Measurements from ENCODE around the gene RNF138.
"Not testable (repeated sequence)": the region's sequence is repeated elsewhere in the genome, so short reads cannot be mapped to it uniquely, and the experiment has no call there.

The RNF138 gene

GRCh38 chr18:32148185-32148870 is 56.7 kb downstream of the RNF138 start:
- 83% methylated on average over 1 of the region's 2 CpGs for WGBS
- H3K4me1 ChIP-seq (ENCODE audit: insufficient read depth, low read length), result no peaks in the 10 kb centered on the region
- H3K4me3 ChIP-seq (ENCODE audit: low read length), result no peak overlapping the region
- no peaks in the 10 kb centered on the region for H3K36me3 ChIP-seq (ENCODE audit: insufficient read depth, low read length)
- H3K27me3 ChIP-seq (ENCODE audit: insufficient read depth, low read length), result no peaks in the 10 kb centered on the region
- H3K9ac ChIP-seq (ENCODE audit: low read depth, low read length), result no peak overlapping the region
- H3K27ac ChIP-seq (ENCODE audit: low read depth, low read length), result no peak overlapping the region
- H3K9me3 ChIP-seq (ENCODE audit: insufficient read depth, low read depth, low read length), result 0 out of 2 replicates have a peak, but pooled peaks cover 2% of the 10 kb centered on the region

DNA sequence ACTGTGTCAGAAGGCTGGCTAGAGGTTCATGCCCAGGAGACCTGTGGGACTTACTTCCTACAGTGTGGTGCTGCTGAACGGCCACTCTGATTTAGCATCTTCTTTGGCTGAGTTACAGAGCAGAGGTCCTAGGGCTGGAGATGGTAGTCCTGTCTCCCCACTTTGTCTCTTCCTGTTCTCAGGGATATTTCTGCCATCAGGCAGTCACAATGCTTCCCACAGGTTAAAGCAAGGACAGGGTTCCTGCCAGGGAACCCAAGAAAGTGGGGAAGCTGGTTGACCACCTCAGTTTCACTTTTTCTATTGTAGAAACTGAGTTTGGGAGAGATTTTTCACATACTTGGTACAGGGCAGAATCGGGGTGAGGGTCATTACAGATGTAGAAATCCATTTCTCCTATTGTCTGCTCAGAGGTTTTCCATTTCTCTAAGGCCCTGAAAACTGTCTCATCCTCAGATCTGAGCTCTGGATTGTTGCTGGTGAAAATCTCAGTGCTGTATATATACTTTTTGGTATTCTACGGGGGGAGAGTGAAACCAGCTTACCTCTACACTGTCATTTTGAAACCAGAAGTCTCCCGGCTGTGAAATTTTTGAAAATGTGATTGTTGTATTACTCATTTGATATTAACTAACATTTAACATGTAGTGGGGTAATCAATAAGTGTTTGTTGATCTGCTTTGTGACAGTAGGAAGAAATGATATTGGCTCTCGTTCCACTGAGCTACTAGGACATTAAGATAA is 61.2 kb downstream of the RNF138 start:
- H3K27me3 ChIP-seq (ENCODE audit: insufficient read depth, low read length), result no peaks in the 10 kb centered on the region
- no peak overlapping the region for H3K4me3 ChIP-seq (ENCODE audit: low read length)
- 0 out of 2 replicates have a peak, but pooled peaks cover 2% of the 10 kb centered on the region for H3K9me3 ChIP-seq (ENCODE audit: insufficient read depth, low read depth, low read length)
- H3K9ac ChIP-seq (ENCODE audit: low read depth, low read length), result no peak overlapping the region
- H3K27ac ChIP-seq (ENCODE audit: low read depth, low read length), result no peak overlapping the region
- no peaks in the 10 kb centered on the region for H3K36me3 ChIP-seq (ENCODE audit: insufficient read depth, low read length)
- H3K4me1 ChIP-seq (ENCODE audit: insufficient read depth, low read length), result no peaks in the 10 kb centered on the region
- WGBS, result 87% methylated on average over 4 of the region's 5 CpGs

DNA sequence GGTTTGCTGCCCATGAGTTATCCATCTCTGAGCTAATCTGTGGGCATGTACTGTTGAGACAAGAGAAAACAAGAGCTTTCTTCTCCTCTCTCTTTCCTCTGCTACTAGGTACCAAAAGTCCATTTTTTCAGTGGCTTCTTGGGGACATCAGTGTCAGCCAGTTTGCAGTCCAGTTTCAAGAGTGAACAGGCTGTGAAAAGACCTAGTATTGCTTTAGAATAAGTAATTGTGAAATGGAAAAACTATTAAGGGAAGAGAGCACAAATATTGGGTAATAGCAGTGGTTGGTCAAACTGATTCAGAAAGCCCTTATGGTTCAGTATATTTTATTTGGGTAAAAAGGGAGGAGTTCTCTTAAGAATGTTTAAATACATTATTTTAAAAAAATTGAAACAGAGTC is 65.2 kb downstream of the RNF138 start:
- Histone ChIP-seq H3K27ac (ENCODE audit: low read depth, low read length) (no peak overlapping the region), H3K9ac (ENCODE audit: low read depth, low read length) (no peak overlapping the region), H3K9me3 (ENCODE audit: insufficient read depth, low read depth, low read length) (no peaks in the 10 kb centered on the region), H3K36me3 (ENCODE audit: insufficient read depth, low read length) (no peaks in the 10 kb centered on the region), H3K27me3 (ENCODE audit: insufficient read depth, low read length) (no peaks in the 10 kb centered on the region), H3K4me1 (ENCODE audit: insufficient read depth, low read length) (no peaks in the 10 kb centered on the region), H3K4me3 (ENCODE audit: low read length) (no peak overlapping the region)

- H3K27me3 ChIP-seq (ENCODE audit: insufficient read depth, low read length), result no peaks in the 10 kb centered on the region
- H3K4me1 ChIP-seq (ENCODE audit: insufficient read depth, low read length), result no peaks in the 10 kb centered on the region
- H3K36me3 ChIP-seq (ENCODE audit: insufficient read depth, low read length), result no peaks in the 10 kb centered on the region
- WGBS, result 80% methylated on average over 5 of the region's 5 CpGs
- H3K9ac ChIP-seq (ENCODE audit: low read depth, low read length), result no peak overlapping the region
- no peak overlapping the region for H3K4me3 ChIP-seq (ENCODE audit: low read length)
- H3K9me3 ChIP-seq (ENCODE audit: insufficient read depth, low read depth, low read length), result no peaks in the 10 kb centered on the region
- H3K27ac ChIP-seq (ENCODE audit: low read depth, low read length), result no peak overlapping the region
Measured at GRCh38 chr18:32157580-32157979, 65.9 kb downstream of the RNF138 start.

DNA sequence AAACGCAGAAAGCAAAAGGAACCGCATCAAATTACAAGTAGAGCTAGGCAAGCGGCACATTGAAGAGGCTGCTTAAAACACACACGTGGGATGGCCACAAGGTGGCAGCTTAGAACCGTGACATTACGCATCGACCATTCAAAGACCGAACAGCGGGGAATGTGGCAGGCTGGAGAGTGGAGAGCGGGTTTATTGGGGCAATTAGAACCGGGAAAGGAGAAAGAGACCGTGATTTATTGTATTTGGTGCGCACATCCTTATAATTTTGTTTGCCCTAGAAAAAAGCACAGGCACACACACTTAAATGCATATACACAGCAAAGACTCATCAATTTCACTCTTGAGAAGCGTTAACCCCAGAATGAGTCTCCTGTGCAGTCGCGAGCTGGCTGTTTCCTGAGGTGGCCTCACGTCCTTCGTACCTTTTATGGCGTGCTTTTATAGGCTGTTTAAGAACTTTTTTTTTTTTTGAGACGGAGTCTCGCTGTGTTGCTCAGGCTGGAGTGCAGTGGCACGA is 66.5 kb downstream of the RNF138 start:
- Histone ChIP-seq H3K9ac (ENCODE audit: low read depth, low read length) (no peak overlapping the region), H3K4me3 (ENCODE audit: low read length) (peak overlapping the region; percentile 23; the same call in 1 of the 2 replicates)
- WGBS, result 24% methylated on average over 22 of the region's 22 CpGs

DNA sequence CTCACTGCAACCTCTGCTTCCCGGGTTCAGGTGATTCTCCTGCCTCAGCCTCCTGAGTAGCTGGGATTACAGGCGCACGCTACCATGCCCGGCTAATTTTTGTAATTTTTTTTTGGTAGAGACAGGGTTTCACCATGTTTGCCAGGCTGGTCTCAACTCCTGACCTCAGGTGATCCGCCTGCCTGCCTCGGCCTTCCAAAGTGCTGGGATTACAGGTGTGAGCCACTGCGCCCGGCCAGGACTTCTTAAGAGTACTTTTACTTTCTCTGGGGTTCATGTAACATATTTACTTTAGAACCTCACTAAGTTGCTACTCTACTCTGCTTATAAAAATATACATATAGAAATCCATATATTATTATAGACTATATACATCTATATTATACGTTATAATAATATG is 67.0 kb downstream of the RNF138 start:
- not testable (repeated sequence) for H3K9ac ChIP-seq (ENCODE audit: low read depth, low read length); H3K4me3 ChIP-seq (ENCODE audit: low read length); H3K9me3 ChIP-seq (ENCODE audit: insufficient read depth, low read depth, low read length); H3K27me3 ChIP-seq (ENCODE audit: insufficient read depth, low read length); H3K4me1 ChIP-seq (ENCODE audit: insufficient read depth, low read length); H3K36me3 ChIP-seq (ENCODE audit: insufficient read depth, low read length); H3K27ac ChIP-seq (ENCODE audit: low read depth, low read length)
- WGBS, result 94% methylated on average over 9 of the region's 9 CpGs

More for the DNA sequence above, 66.5 kb downstream of the RNF138 start:
- H3K36me3 ChIP-seq (ENCODE audit: insufficient read depth, low read length), result no peaks in the 10 kb centered on the region
- H3K27ac ChIP-seq (ENCODE audit: low read depth, low read length), result no peak overlapping the region
- no peaks in the 10 kb centered on the region for H3K27me3 ChIP-seq (ENCODE audit: insufficient read depth, low read length)
- H3K9me3 ChIP-seq (ENCODE audit: insufficient read depth, low read depth, low read length), result no peaks in the 10 kb centered on the region
- H3K4me1 ChIP-seq (ENCODE audit: insufficient read depth, low read length), result no peaks in the 10 kb centered on the region

- WGBS, result 79% methylated on average over 1 of the region's 2 CpGs
- no peaks in the 10 kb centered on the region for H3K9me3 ChIP-seq (ENCODE audit: insufficient read depth, low read depth, low read length)
- H3K4me3 ChIP-seq (ENCODE audit: low read length), result no peak overlapping the region
- H3K36me3 ChIP-seq (ENCODE audit: insufficient read depth, low read length), result no peaks in the 10 kb centered on the region
- no peak overlapping the region for H3K9ac ChIP-seq (ENCODE audit: low read depth, low read length)
- H3K27ac ChIP-seq (ENCODE audit: low read depth, low read length), result no peak overlapping the region
- H3K4me1 ChIP-seq (ENCODE audit: insufficient read depth, low read length), result no peaks in the 10 kb centered on the region
- no peaks in the 10 kb centered on the region for H3K27me3 ChIP-seq (ENCODE audit: insufficient read depth, low read length)
Measured at GRCh38 chr18:32160547-32160946, 68.9 kb downstream of the RNF138 start.

DNA sequence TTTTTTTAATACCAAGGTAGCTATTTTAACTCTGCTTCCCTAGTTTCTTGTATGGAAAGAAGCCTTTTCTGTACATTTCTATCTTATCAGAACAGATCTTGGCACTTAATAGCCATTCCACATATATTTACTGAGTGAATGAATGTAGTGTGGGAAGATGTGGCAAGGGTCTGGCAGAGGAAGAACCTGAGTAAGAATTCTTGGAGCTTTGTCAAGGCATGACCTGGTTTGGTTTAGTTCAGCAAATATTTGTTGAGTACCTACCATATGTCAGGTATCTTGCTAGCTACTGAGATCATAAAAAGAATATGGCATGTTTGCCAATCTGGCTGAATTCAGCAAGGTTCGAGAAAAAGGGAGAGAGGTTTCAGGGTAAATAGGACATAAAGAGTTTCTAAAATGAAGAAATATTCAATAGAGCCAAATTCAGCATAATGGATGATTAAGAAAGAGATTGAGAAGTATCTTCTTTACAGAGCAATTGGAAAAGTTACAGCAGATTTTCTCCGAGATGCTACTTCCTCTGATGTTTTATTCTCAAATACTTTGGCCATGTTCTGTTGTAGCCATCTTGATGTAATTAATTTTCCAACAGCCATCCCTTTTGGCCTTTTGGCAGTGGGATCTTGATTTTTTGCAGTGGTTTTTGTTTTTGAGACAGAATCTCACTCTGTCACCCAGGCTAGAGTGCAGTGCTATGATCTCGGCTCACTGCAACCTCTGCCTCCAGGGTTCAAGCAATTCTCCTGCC is 76.5 kb downstream of the RNF138 start:
- H3K27me3 ChIP-seq (ENCODE audit: insufficient read depth, low read length), result no peaks in the 10 kb centered on the region

GRCh38 chr18:32173654-32174053 is 82.0 kb downstream of the RNF138 start:
- H3K27me3 ChIP-seq (ENCODE audit: insufficient read depth, low read length), result no peaks in the 10 kb centered on the region
- H3K9me3 ChIP-seq (ENCODE audit: insufficient read depth, low read depth, low read length), result no peaks in the 10 kb centered on the region
- no peak overlapping the region for H3K27ac ChIP-seq (ENCODE audit: low read depth, low read length)
- no peaks in the 10 kb centered on the region for H3K36me3 ChIP-seq (ENCODE audit: insufficient read depth, low read length)
- no peaks in the 10 kb centered on the region for H3K4me1 ChIP-seq (ENCODE audit: insufficient read depth, low read length)
- H3K9ac ChIP-seq (ENCODE audit: low read depth, low read length), result no peak overlapping the region
- WGBS, result 78% methylated on average over 2 of the region's 3 CpGs
- no peak overlapping the region for H3K4me3 ChIP-seq (ENCODE audit: low read length)

More for the DNA sequence above, 76.5 kb downstream of the RNF138 start:
- Histone ChIP-seq H3K9ac (ENCODE audit: low read depth, low read length) (no peak overlapping the region), H3K9me3 (ENCODE audit: insufficient read depth, low read depth, low read length) (no peaks in the 10 kb centered on the region), H3K4me1 (ENCODE audit: insufficient read depth, low read length) (no peaks in the 10 kb centered on the region), H3K27ac (ENCODE audit: low read depth, low read length) (no peak overlapping the region), H3K4me3 (ENCODE audit: low read length) (no peak overlapping the region), H3K36me3 (ENCODE audit: insufficient read depth, low read length) (no peaks in the 10 kb centered on the region)
- 90% methylated on average over 3 of the region's 3 CpGs for WGBS

GRCh38 chr18:32174719-32175118 is 83.0 kb downstream of the RNF138 start:
- Histone ChIP-seq H3K9me3 (ENCODE audit: insufficient read depth, low read depth, low read length) (no peaks in the 10 kb centered on the region), H3K9ac (ENCODE audit: low read depth, low read length) (no peak overlapping the region), H3K27me3 (ENCODE audit: insufficient read depth, low read length) (no peaks in the 10 kb centered on the region), H3K4me1 (ENCODE audit: insufficient read depth, low read length) (no peaks in the 10 kb centered on the region), H3K4me3 (ENCODE audit: low read length) (no peak overlapping the region), H3K27ac (ENCODE audit: low read depth, low read length) (no peak overlapping the region), H3K36me3 (ENCODE audit: insufficient read depth, low read length) (no peaks in the 10 kb centered on the region)
- WGBS, result 90% methylated on average over 7 of the region's 7 CpGs

GRCh38 chr18:32175265-32175664 is 83.6 kb downstream of the RNF138 start:
- H3K4me3 ChIP-seq (ENCODE audit: low read length), result no peak overlapping the region
- no peak overlapping the region for H3K9ac ChIP-seq (ENCODE audit: low read depth, low read length)
- H3K27me3 ChIP-seq (ENCODE audit: insufficient read depth, low read length), result no peaks in the 10 kb centered on the region
- H3K27ac ChIP-seq (ENCODE audit: low read depth, low read length), result no peak overlapping the region
- no peaks in the 10 kb centered on the region for H3K4me1 ChIP-seq (ENCODE audit: insufficient read depth, low read length)
- no peaks in the 10 kb centered on the region for H3K36me3 ChIP-seq (ENCODE audit: insufficient read depth, low read length)
- H3K9me3 ChIP-seq (ENCODE audit: insufficient read depth, low read depth, low read length), result no peaks in the 10 kb centered on the region
- WGBS, result 91% methylated on average over 1 of the region's 1 CpG
